B cell (primary cell): ENCODE results near the gene CCDC50.

ENCODE experiments used
- CTCF ChIP-seq: fragments of 200-600 bp; IDR thresholded peaks from one replicate; pipeline ENCODE4 v1.8.0; 2022; ENCODE audit warnings: antibody characterized with exemption, mild to moderate bottlenecking
- EZH2 ChIP-seq: IDR thresholded peaks from 2 replicates; pipeline ENCODE4 v1.6.1; 2012; ENCODE audit warnings: borderline replicate concordance, low read depth, mild to moderate bottlenecking, moderate library complexity, low read length; ENCODE audit not compliant: insufficient read depth, poor library complexity, severe bottlenecking

- TF ChIP-seq EZH2 (no peak), CTCF (no peak)
These were observed 4.3 kb upstream of the CCDC50 start for GRCh38 chr3:191324936-191325335.
